Stimulated activated CD8-positive, alpha-beta memory T cell treated with anti-CD3 and anti-CD28 coated beads, Interleukin-12 subunit alpha, Interleukin-12 subunit beta, amount 100 ng/mL, for 4 hours (primary cell): ENCODE data around the gene SRC.

Experiments
- DNase-seq: peaks from one replicate; pipeline ENCODE4 v3.0.0-alpha.2; 2020; ENCODE audit warnings: low read depth

SRC gene

DNA sequence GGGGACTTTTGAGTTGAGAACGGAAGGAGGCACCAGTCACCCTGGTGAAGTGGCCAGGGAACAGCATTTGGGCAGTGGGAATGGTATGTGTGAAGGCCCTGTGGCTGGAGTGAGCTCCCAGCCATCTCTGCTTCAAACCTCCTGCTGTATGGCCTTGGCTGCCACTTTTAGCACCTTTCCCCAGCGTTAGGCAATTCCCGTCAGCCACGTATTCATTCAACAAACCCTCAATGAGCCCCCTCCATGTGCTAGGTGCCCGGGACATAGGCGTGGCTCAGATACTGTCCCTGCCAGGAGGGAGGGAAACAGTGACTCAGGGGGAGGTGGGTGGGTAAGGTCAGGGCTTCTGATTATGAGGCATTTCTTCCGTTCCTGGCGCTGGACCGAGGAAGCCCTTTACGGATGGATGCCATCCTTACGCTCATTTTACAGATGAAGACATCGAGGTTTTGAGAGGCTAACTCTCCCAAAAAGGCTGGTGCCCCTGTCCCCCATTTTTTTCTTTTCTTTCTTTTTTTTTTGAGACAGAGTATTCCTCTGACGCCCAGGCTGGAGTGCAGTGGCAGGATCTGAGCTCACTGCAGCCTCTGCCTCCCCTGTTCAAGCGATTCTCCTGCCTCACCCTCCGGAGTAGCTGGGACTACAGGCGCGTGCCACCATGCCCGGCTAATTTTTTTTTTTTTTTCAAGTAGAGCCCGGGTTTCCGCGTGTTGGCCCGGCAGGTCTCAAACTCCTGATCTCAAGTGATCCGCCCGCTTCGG is 37.5 kb downstream of the SRC start:
- no peak for DNase-seq

GRCh38 chr20:37384683-37385174 is 38.8 kb downstream of the SRC start:
- DNase-seq: peak; percentile 66

DNA sequence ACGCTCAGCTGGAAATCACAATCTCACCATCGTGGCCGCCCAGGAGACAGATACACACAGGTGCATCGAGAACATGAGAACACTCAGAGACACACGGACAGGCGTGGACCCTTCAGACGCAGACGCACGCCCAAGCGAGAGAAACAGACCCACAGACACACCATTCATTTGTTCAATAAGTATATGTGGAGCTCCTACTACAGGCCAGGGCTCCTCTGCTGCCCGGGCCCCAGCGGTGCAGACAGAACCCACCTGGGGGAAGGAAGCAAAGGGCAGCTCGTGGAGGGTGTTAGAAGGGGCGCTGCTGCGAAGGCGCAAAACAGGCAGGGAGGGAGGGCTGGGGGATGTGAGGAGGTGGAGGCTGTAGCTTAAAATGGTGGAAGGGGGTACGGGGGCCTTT is 39.2 kb downstream of the SRC start:
- DNase-seq: no peak

DNA sequence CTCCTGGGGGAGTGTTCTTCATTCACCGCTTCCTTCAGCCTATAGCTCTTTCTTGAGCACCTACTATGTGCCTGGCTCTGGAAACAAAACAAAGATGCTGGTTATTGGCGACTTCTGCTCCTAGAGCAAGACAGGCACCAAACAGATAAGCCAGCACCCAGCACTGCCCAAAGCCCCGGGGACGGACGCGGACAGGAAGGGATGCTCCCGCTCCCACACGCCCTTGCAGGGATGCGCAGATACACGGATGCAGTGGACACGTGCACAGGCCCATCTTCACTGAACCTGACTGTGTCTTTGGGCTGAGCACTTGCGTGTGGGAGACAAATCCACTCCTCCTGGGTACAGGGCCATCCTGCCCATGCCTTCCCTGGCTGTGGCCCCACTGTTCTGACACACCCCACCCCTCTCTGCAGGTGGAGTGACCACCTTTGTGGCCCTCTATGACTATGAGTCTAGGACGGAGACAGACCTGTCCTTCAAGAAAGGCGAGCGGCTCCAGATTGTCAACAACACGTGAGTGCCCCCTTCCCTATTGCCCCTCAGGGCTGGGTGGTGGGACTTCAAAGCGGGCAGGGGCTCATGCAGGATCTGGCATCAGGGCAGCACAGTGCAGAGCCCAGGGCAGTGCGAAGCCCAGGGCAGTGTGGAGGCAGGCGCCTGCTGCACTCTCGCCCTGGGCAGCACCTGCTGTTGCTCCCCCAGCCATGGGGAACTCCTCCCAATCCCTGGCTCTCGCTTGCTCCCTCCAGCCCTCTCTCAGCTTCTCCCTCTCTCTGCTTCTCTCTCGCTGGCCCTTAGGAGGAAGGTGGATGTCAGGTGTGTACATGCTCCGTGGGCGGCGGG is 39.9 kb downstream of the SRC start:
- DNase-seq: no peak

DNA sequence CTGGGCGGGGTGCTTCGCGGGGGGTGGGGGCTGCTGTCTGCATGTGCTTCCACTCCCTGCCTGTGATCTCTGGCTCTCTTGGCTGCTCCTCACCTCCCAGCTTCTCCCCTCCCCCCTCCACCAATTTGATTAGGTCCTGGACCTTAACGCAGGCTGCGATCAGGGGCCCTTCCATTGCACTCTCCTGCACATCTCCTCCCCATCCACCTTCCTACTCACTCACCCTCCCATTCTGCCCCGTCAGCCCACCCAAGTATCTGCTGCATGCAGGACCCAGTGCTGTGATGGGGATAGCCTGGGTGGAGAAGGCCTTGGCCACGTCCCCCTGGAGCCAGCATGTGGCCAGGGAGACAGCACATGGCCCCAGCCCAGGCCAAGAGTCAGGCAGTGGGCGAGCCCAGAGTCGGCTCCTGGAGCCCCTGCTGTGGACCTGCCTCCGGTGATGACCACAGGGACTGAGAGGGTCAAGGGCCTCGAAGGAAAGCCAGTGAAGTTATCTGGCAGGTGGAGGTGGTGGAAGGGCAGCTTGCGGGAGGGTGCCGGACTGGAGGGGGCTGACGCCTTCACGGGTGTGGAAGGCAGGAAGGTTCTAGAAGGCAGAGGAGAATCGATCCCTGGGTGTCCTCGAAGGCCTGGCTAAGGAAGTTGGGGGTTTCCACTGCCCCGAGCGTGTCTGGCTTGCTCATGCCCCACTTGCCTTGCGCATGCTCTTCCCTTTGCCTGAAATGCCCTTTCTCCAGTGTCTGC is 40.7 kb downstream of the SRC start:
- no peak for DNase-seq

- DNase-seq: no peak
Observed at GRCh38 chr20:37387519-37388269, 41.8 kb downstream of the SRC start.

GRCh38 chr20:37388831-37389230 is 42.9 kb downstream of the SRC start:
- DNase-seq: no peak

GRCh38 chr20:37389241-37389747 is 43.4 kb downstream of the SRC start:
- DNase-seq: no peak

DNA sequence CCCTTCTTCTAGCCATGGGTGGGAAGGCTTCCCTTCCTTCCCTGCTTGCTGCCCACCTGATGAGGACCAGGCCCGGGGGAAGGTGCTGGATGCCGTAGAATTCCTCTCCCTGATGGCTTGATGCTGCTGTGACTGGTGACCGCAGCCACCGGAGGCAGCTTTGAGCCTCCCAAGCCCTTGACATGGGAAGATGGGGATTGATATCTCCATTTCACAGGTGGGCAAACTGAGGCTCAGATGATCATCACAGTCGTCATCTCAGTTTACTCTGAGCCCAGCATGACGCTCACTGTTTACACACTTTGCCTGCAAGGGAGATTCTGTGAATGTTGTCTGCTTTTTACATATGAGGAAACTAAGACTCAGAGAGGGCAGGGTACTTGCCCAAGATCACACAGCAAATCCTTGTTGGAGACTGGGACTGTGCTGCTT is 43.9 kb downstream of the SRC start:
- DNase-seq: no peak

GRCh38 chr20:37390503-37390890 is 44.6 kb downstream of the SRC start:
- DNase-seq: no peak

DNA sequence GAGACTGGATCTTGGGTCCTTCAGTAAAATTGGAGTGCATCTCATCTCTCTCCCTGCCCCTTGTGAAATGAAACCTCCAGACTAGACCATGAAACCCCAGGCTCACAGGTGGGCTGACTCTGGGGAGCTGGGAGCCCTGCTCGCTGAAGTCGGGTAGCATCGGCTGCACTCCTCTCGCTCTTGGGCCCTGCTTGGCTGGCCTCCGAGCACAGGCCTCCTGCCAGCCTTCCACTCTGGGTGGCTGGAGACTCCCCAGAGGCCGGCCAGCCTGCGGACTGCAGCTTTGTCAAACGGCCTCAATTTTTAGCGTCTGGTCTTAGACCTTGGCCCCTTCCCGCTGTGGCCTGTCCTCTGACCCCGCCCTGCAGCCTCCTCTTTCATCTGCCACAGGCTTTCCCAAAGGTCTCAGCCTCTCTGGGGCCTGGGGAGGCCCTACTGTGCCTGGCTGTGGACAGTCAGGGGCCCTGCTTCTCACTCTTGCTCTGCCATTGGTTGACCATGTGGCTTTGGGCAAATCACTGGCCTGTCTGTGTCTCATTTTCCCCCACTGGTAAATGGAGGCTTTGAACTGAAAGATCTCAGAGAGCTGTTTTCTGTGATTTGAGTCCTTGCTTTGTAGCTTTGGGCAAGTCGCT is 45.1 kb downstream of the SRC start:
- DNase-seq: no peak

GRCh38 chr20:37392441-37393195 is 46.7 kb downstream of the SRC start:
- DNase-seq: no peak

GRCh38 chr20:37393196-37393862 is 47.4 kb downstream of the SRC start:
- DNase-seq: no peak

DNA sequence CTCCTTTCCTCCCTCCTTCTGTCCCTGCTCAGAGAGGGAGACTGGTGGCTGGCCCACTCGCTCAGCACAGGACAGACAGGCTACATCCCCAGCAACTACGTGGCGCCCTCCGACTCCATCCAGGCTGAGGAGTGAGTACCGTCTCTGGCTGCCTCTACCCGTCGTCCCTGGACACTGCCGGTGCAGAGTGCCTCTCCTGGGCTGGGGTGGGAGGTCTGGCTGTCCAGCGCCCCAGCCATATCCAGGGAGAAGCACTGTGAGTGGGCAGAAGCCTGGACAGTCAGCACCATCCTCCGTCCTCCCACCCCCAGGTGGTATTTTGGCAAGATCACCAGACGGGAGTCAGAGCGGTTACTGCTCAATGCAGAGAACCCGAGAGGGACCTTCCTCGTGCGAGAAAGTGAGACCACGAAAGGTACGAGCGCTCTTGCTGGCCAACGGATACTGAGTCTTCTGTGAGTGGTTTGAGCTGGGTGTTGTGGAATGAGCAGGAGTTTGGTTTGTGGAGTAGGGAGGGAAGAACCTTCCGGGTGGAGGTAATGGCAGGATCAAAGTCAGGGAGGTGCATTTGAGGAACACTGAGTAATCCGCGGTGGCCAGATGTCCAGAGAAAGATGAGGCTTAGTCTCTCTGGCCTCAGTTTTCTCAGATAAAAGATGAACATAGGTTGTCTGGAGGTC is 48.1 kb downstream of the SRC start:
- no peak for DNase-seq

DNA sequence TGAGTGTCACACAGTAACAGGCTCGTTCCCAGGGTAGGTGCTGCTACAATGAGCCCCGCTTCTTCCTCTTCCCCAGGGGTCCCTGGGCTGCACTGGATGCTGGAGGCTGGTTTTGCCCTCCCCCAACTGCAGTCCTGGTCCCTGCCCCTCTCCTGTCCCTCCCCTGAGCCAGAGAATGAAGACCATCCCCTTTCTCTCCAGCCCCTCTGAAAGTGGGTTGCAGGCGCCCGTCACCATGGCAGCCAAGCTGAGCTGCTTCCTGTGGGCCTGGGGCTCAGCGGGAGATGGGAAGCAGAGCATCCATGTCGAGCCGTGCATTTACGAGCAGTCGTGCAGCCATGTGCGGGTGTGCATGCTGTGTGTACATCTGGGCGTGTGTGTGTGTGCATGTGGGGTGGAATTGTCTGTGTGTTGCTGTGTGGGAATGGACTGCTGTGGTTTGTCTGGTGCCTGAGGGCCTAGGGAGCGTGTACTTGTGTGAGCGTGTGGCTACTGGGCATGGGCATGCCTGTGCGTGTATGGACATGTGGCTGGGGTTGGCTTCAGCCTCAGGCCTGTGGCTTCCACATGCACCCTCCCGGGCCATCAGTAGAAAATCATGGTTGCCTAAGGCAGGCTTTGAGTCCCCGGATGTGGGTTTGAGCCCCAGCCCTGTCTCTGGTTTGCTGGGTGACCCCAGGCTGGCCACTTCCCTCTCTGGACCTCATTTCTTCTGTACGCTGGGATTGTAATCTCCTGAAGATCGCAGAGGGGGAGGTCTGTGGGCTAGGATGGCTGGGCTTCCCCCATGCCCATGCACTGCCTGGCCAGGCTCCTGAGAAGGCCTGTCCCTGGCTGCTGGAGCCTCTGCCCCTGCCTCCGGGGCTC is 48.8 kb downstream of the SRC start:
- no peak for DNase-seq

GRCh38 chr20:37395410-37395797 is 49.5 kb downstream of the SRC start:
- no peak for DNase-seq

- DNase-seq: no peak
Observed at GRCh38 chr20:37395921-37396415, 50.0 kb downstream of the SRC start.
